Gastroesophageal sphincter (tissue), 4 donors: ENCODE data around the gene MEIS2. TPM values are rescaled to one million over a fixed set of nuclear protein-coding genes. Genes with fewer than 3 reads are reported as not detected.

Experiments used
- ATAC-seq: fragments of 150-250 bp; one replicate; pipeline ENCODE4 v1.9.1; 2016; ENCODE audit warnings: mild to moderate bottlenecking, moderate library complexity
- H3K27ac ChIP-seq, 4 donors: fragments of 200-600 bp; sonication (generic) in 3 of 4; 1 replicate in 3 of 4; 2 replicates in 1 of 4; pipeline ENCODE4 v1.5.1; 2016 to 2019
- H3K27me3 ChIP-seq: fragments of 200-600 bp; sonication (generic); one replicate; pipeline ENCODE4 v1.5.1; 2019
- H3K36me3 ChIP-seq, 2 donors: fragments of 200-600 bp; sonication (generic); one replicate each; pipeline ENCODE4 v1.5.1; 2019; ENCODE audit warnings: control low read depth in 1 of 2
- H3K4me1 ChIP-seq, 3 donors: fragments of 200-600 bp; sonication (generic); 1 replicate in 2 of 3; 2 replicates in 1 of 3; pipeline ENCODE4 v1.5.1; 2016 to 2019; ENCODE audit warnings: control low read depth in 2 of 3
- H3K4me3 ChIP-seq, 2 donors: fragments of 200-600 bp; sonication (generic); one replicate each; pipeline ENCODE4 v1.5.1; 2019; ENCODE audit warnings: mild to moderate bottlenecking in 1 of 2, moderate library complexity in 1 of 2
- H3K9me3 ChIP-seq, 3 donors: fragments of 200-600 bp; sonication (generic); one replicate each; pipeline ENCODE4 v1.5.1; 2017 to 2019; ENCODE audit warnings: control low read depth in 2 of 3
- EP300 ChIP-seq: sonication (generic); formaldehyde crosslinking; IDR thresholded peaks from one replicate; pipeline ENCODE4 v1.6.1; 2017; ENCODE audit warnings: antibody characterized with exemption, mild to moderate bottlenecking
- POLR2A ChIP-seq, 2 donors: fragments of 450-650 bp; IDR thresholded peaks; one replicate each; pipeline ENCODE4 v1.6.1; 2017; ENCODE audit warnings: antibody characterized with exemption in 2 of 2, mild to moderate bottlenecking in 2 of 2, moderate library complexity in 1 of 2
- POLR2AphosphoS5 ChIP-seq: sonication (generic); formaldehyde crosslinking; IDR thresholded peaks from one replicate; pipeline ENCODE4 v1.6.1; 2017; ENCODE audit warnings: antibody characterized with exemption
- WGBS, 2 donors: methylation state at CpG; one replicate each; pipeline ENCODE4 v1.1.5; 2018; ENCODE audit warnings: low coverage in 1 of 2; 5-methylcytosine and 5-hydroxymethylcytosine counted together
- total RNA-seq, 4 donors: library from RNA; depleted of rRNA; stranded (reverse); fragments of >200 nt; gene quantifications; one replicate each; pipeline ENCODE4 v1.1.0, GENCODE V29; 2016
- TF ChIP-seq, protein P1 (sequence below), 4 experiments: fragments of 200-600 bp in 2 of 4; fragments of 450-650 bp in 2 of 4; sonication (generic) in 1 of 4; IDR thresholded peaks; one replicate each; pipeline ENCODE4 v1.5.1; 2017 to 2019; ENCODE audit warnings: antibody characterized with exemption in 4 of 4, mild to moderate bottlenecking in 2 of 4, moderate library complexity in 2 of 4

MEIS2 gene
- total RNA-seq, 4 donors from 2014 or later = 43.1 to 108 (median 85.7) TPM

DNA sequence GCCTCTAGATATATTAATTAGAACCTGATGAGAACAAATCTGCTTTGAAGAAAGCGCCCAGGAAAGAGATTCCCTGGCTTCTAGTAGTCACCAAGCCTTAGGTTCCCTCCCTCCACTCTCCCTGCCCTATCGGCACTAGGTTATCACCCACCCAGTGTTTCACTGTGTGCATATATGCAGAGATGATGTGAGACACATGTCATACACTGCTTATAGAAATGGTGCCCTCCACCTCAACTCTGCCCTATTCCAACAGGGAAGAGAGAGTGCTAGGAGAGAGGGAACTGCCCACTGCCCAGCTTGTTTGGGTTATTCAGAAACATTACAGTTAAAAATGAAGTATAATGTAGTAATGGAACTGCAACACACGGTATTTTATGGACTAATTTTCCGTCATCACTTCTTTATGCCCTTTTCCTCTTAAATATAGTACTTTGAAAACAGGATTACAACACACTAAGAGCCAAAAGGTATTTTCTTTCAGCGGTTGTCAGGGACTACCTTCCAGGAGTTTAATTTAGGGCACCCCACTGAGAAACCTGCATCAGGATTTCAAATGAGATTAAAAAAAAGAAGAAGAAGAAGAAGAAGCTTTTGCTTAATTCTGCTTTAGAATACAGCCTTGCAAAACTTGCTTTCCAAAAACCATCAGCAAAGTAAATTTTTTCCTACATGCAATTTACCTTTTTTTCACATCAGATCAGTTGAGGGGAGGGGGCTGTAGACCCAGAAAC lies 55.3 kb downstream of the MEIS2 start:
- Histone ChIP-seq H3K27ac (peak overlapping the region in 1 of 4 donors; percentile 20), H3K4me1 (peaks cover 0 to 44% (median 5%) of the 10 kb centered on the region in 3 donors), H3K4me3 (no peak overlapping the region), H3K36me3 (peaks cover 0 to 21% of the 10 kb centered on the region in 2 donors), H3K9me3 (no peaks in the 10 kb centered on the region), H3K27me3 (no peaks in the 10 kb centered on the region)
- TF ChIP-seq POLR2A (IDR thresholded peaks at IDR 0.05) = no peak
- TF ChIP-seq EP300 = no peak
- TF ChIP-seq, protein P1, sequence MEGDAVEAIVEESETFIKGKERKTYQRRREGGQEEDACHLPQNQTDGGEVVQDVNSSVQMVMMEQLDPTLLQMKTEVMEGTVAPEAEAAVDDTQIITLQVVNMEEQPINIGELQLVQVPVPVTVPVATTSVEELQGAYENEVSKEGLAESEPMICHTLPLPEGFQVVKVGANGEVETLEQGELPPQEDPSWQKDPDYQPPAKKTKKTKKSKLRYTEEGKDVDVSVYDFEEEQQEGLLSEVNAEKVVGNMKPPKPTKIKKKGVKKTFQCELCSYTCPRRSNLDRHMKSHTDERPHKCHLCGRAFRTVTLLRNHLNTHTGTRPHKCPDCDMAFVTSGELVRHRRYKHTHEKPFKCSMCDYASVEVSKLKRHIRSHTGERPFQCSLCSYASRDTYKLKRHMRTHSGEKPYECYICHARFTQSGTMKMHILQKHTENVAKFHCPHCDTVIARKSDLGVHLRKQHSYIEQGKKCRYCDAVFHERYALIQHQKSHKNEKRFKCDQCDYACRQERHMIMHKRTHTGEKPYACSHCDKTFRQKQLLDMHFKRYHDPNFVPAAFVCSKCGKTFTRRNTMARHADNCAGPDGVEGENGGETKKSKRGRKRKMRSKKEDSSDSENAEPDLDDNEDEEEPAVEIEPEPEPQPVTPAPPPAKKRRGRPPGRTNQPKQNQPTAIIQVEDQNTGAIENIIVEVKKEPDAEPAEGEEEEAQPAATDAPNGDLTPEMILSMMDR (IDR thresholded peaks at IDR 0.05) = no peak
- TF ChIP-seq POLR2AphosphoS5 = no peak
- WGBS, 2 donors = 66 to 94% methylated on average over 3 to 5 of the region's 5 CpGs
- ATAC-seq = no peak

DNA sequence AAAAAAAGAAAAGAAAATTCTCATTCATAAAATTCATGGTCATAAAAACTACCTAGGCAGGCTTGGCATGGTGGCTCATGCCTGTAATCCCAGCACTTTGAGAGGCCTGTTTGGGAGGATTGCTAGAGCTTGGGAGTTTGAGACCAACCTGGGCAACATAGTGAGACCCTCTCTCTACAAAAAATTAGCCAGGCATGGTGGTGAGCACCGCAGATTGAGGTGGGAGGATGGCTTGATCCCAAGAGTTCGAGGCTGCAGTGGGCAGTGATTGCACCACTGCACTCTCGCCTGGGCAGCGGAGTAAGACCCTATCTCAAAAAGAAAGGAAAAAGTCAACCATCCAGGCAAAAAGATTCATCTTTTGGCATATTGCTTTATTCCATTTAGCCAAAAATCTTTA lies 58.5 kb downstream of the MEIS2 start:
- ATAC-seq = no peak
- Histone ChIP-seq H3K4me1 (peaks cover 0 to 61% (median 12%) of the 10 kb centered on the region in 3 donors), H3K36me3 (peaks cover 0 to 21% of the 10 kb centered on the region in 2 donors), H3K27ac (no peak overlapping the region), H3K9me3 (no peaks in the 10 kb centered on the region), H3K27me3 (no peaks in the 10 kb centered on the region), H3K4me3 (no peak overlapping the region)
- WGBS, 2 donors = 83 to 100% methylated on average over 2 to 4 of the region's 4 CpGs
- TF ChIP-seq, protein P1 (IDR thresholded peaks at IDR 0.05) = no peak
- TF ChIP-seq POLR2AphosphoS5 = no peak
- TF ChIP-seq POLR2A (IDR thresholded peaks at IDR 0.05) = no peak
- no peak for TF ChIP-seq EP300

DNA sequence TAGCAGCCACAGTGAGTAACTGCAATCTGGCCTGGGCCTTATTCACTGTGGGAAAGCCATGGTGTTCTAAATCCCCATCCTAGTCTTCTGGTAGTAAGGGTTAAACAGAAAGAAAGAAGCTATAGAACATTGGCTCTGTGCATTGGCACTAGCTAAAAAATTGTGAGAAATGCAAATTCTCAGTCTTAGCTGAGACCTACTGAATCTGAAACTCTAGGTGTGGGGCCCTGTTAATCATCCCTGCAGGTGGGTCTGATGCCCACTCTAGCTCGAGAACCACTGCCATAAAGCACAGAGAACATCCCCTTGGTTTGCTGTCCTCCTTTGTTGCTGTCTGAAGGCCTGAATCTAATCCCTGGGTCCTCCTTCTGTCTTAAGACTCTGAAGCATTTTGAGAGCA lies 59.3 kb downstream of the MEIS2 start:
- Histone ChIP-seq H3K4me3 (no peak overlapping the region), H3K27ac (no peak overlapping the region), H3K4me1 (peaks cover 0 to 53% (median 12%) of the 10 kb centered on the region in 3 donors), H3K9me3 (no peaks in the 10 kb centered on the region), H3K27me3 (no peaks in the 10 kb centered on the region), H3K36me3 (peaks cover 0 to 21% of the 10 kb centered on the region in 2 donors)
- no peak for ATAC-seq
- no CpG with 5 or more reads among the region's 1 CpG for WGBS, 2 donors
- TF ChIP-seq, protein P1 (IDR thresholded peaks at IDR 0.05) = no peak
- TF ChIP-seq EP300 (no peak), POLR2AphosphoS5 (no peak), POLR2A (IDR thresholded peaks at IDR 0.05) (no peak)

DNA sequence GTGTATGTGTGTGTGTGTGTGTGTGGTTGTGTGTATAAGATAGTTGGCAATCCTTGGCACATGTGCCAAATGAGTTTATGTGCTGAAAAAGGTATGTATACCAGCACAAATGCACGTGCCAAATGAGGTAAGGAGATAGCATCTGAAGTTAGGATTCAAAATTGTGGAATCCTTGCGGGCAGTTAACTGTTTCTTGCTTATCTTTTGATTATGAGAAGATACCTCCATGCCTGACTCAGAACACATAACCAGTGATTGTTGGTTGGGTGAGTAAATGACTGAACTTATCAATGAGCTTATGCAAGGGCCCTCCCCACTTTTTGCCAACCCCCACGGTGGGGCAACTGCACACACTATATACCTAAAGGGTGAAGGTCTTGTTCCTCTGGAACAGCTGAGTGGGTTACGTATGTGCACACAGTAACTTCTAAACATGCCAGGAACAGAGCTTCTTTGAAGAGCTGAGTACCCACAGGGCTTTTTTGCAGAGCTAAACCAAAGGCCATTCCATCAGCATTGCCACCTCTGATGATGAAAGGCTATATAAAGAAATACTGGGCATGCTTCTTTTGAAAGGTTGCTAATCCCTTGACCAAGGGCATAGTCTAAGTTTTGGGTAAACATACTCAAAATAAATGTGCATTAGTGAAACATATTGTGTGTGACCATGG lies 60.1 kb downstream of the MEIS2 start:
- Histone ChIP-seq H3K9me3 (no peaks in the 10 kb centered on the region), H3K4me1 (peaks cover 0 to 53% (median 12%) of the 10 kb centered on the region in 3 donors), H3K27me3 (no peaks in the 10 kb centered on the region), H3K27ac (no peak overlapping the region), H3K36me3 (peaks cover 0 to 28% of the 10 kb centered on the region in 2 donors), H3K4me3 (no peak overlapping the region)
- no peak for ATAC-seq
- 54 to 89% methylated on average over 1 to 3 of the region's 4 CpGs for WGBS, 2 donors
- no peak for TF ChIP-seq POLR2A (IDR thresholded peaks at IDR 0.05)

DNA sequence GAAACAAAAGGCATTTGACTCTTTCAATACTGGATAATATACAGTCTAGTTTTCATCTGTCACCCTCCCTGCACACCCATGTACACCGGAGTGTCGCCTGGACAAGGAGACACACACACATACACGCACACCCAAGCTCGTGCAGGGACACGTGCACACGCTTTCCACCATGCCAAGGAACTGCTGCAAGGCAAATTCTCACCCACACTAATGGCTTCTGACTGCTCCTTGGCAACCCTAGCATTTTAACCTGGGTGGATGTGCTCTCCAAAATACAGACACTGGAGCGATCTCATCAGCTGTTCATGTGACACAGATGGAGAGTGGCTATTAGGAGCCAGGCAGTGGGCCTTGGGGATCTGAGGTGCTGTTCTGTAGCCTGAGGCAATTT lies 61.6 kb downstream of the MEIS2 start:
- TF ChIP-seq EP300 (no peak), POLR2AphosphoS5 (peak; percentile 6), POLR2A (IDR thresholded peaks at IDR 0.05) (no peak)
- TF ChIP-seq, protein P1 (IDR thresholded peaks at IDR 0.05) = no peak
- Histone ChIP-seq H3K27ac (peak overlapping the region in 3 of 4 donors; percentile 5 to 24 (median 22)), H3K4me3 (no peak overlapping the region), H3K27me3 (no peaks in the 10 kb centered on the region), H3K36me3 (peaks cover 0 to 30% of the 10 kb centered on the region in 2 donors), H3K4me1 (peaks cover 0 to 54% (median 12%) of the 10 kb centered on the region in 3 donors), H3K9me3 (no peaks in the 10 kb centered on the region)
- WGBS, 2 donors = 33 to 61% methylated on average over 1 to 3 of the region's 7 CpGs
- no peak for ATAC-seq
